ENCODE data around the gene SPTAN1.
"Not testable (repeated sequence)": the region's sequence is repeated elsewhere in the genome, so short reads cannot be mapped to it uniquely, and the experiment has no call there.

Gene SPTAN1

GRCh38 chr9:128633601-128634000 lies 81.2 kb downstream of the SPTAN1 start:
- DNase-seq (ENCODE audit: low read depth), result no peak

GRCh38 chr9:128634111-128634510 lies 81.7 kb downstream of the SPTAN1 start:
- no peak for DNase-seq (ENCODE audit: low read depth)

GRCh38 chr9:128634651-128635262 lies 82.4 kb downstream of the SPTAN1 start:
- DNase-seq (ENCODE audit: low read depth), result no peak

GRCh38 chr9:128635266-128636023 lies 83.1 kb downstream of the SPTAN1 start:
- DNase-seq (ENCODE audit: low read depth), result peak; percentile 89

- DNase-seq (ENCODE audit: low read depth), result no peak
These were observed 83.6 kb downstream of the SPTAN1 start for GRCh38 chr9:128636024-128636390.

GRCh38 chr9:128636556-128637530 lies 84.5 kb downstream of the SPTAN1 start:
- DNase-seq (ENCODE audit: low read depth), result no peak

GRCh38 chr9:128637656-128638055 lies 85.3 kb downstream of the SPTAN1 start:
- no peak for DNase-seq (ENCODE audit: low read depth)

- no peak for DNase-seq (ENCODE audit: low read depth)
These were observed 86.2 kb downstream of the SPTAN1 start for GRCh38 chr9:128638580-128638979.

GRCh38 chr9:128640603-128641002 lies 88.2 kb downstream of the SPTAN1 start:
- DNase-seq (ENCODE audit: low read depth), result no peak

- no peak for DNase-seq (ENCODE audit: low read depth)
These were observed 90.4 kb downstream of the SPTAN1 start for GRCh38 chr9:128642675-128643245.

- no peak for DNase-seq (ENCODE audit: low read depth)
These were observed 91.3 kb downstream of the SPTAN1 start for GRCh38 chr9:128643519-128644300.

GRCh38 chr9:128648206-128648605 lies 95.8 kb downstream of the SPTAN1 start:
- DNase-seq (ENCODE audit: low read depth), result not testable (repeated sequence)

GRCh38 chr9:128651798-128652197 lies 99.4 kb downstream of the SPTAN1 start:
- DNase-seq (ENCODE audit: low read depth), result no peak

GRCh38 chr9:128653908-128654307 lies 101.5 kb downstream of the SPTAN1 start:
- DNase-seq (ENCODE audit: low read depth), result no peak

- DNase-seq (ENCODE audit: low read depth), result no peak
These were observed 102.1 kb downstream of the SPTAN1 start for GRCh38 chr9:128654481-128654880.

- DNase-seq (ENCODE audit: low read depth), result peak; percentile 86
These were observed 104.3 kb downstream of the SPTAN1 start, which contains the start of gene DYNC2I2 for GRCh38 chr9:128656416-128657343. Gene DYNC2I2 (minus strand): TSS chr9:128656847. CDS start chr9:128656726, 121 bp downstream.

- DNase-seq (ENCODE audit: low read depth), result no peak
These were observed 104.9 kb downstream of the SPTAN1 start for GRCh38 chr9:128657344-128657704.

- no peak for DNase-seq (ENCODE audit: low read depth)
These were observed 105.4 kb downstream of the SPTAN1 start for GRCh38 chr9:128657796-128658195.

GRCh38 chr9:128666481-128666941 lies 114.1 kb downstream of the SPTAN1 start:
- not testable (repeated sequence) for DNase-seq (ENCODE audit: low read depth)

GRCh38 chr9:128669786-128670185 lies 117.4 kb downstream of the SPTAN1 start:
- no peak for DNase-seq (ENCODE audit: low read depth)

Data from stromal cell of bone marrow (primary cell).